HepG2 (cell line): ENCODE data around the gene TTBK1. TPM values are rescaled to one million over a fixed set of nuclear protein-coding genes. Genes with fewer than 3 reads are reported as not detected.
A peak's percentile ranks its signal among the peaks of the same experiment; 100 is the strongest.

Source experiments
- ASH2L ChIP-seq: fragments of 300-600, 200-600 bp; sonication (generic); IDR thresholded peaks from 2 replicates; pipeline ENCODE4 v1.7.0; 2017; ENCODE audit warnings: low read depth, mild to moderate bottlenecking, moderate library complexity, mixed read lengths, low read length; ENCODE audit not compliant: insufficient read length
- BRF2 ChIP-seq: sonication (generic); formaldehyde crosslinking; IDR thresholded peaks from 2 replicates; pipeline ENCODE4 v1.8.1; 2022; ENCODE audit warnings: mild to moderate bottlenecking, missing genetic modification reagents
- GATAD2A ChIP-seq: IDR thresholded peaks from 2 replicates; pipeline ENCODE4 v1.6.1; 2016
- HOXA7 ChIP-seq: sonication (generic); formaldehyde crosslinking; IDR thresholded peaks from 2 replicates; pipeline ENCODE4 v1.8.1; 2022; ENCODE audit warnings: mild to moderate bottlenecking, missing genetic modification reagents, moderate library complexity
- KDM1A ChIP-seq: IDR thresholded peaks from 2 replicates; pipeline ENCODE4 v1.6.1; 2016; ENCODE audit warnings: missing compliant biosample characterization
- NFE2L2 ChIP-seq: fragments of 150-350 bp; IDR thresholded peaks from 2 replicates; pipeline ENCODE4 v1.6.1; 2014; ENCODE audit warnings: low read length
- SMC3 ChIP-seq: IDR thresholded peaks from 2 replicates; pipeline ENCODE4 v1.6.1; 2011; ENCODE audit warnings: low read length, improper control_type of control experiment
- TEAD3 ChIP-seq: optimal IDR thresholded peaks from 2 replicates; pipeline ENCODE3; 2016; ENCODE audit warnings: borderline replicate concordance
- ZFX ChIP-seq: sonication (generic); formaldehyde crosslinking; IDR thresholded peaks from 2 replicates; pipeline ENCODE4 v1.4.0; 2020; ENCODE audit warnings: mild to moderate bottlenecking, low read depth, missing genetic modification reagents, moderate library complexity
- ZNF331 ChIP-seq: sonication (generic); formaldehyde crosslinking; IDR thresholded peaks from 2 replicates; pipeline ENCODE4 v1.4.0; 2020; ENCODE audit warnings: missing genetic modification reagents
- ZNF354B ChIP-seq: sonication (generic); formaldehyde crosslinking; IDR thresholded peaks from 2 replicates; pipeline ENCODE4 v1.8.0; 2022; ENCODE audit warnings: mild to moderate bottlenecking, missing genetic modification reagents
- ZNF503 ChIP-seq: sonication (generic); formaldehyde crosslinking; IDR thresholded peaks from 2 replicates; pipeline ENCODE4 v1.4.0; 2020; ENCODE audit warnings: missing genetic modification reagents
- ZNF580 ChIP-seq: IDR thresholded peaks from 2 replicates; pipeline ENCODE4 v1.6.1; 2016; ENCODE audit warnings: low read depth, borderline replicate concordance
- ZNF605 ChIP-seq: sonication (generic); formaldehyde crosslinking; IDR thresholded peaks from 2 replicates; pipeline ENCODE4 v1.8.0; 2022; ENCODE audit warnings: mild to moderate bottlenecking, missing genetic modification reagents
- ZNF816 ChIP-seq: sonication (generic); formaldehyde crosslinking; IDR thresholded peaks from 2 replicates; pipeline ENCODE4 v1.8.0; 2022; ENCODE audit warnings: missing genetic modification reagents, mild to moderate bottlenecking, borderline replicate concordance
- ZNF841 ChIP-seq: sonication (generic); formaldehyde crosslinking; IDR thresholded peaks from 2 replicates; pipeline ENCODE4 v1.8.1; 2023; ENCODE audit warnings: missing genetic modification reagents, borderline replicate concordance
- ZNF883 ChIP-seq: sonication (generic); formaldehyde crosslinking; IDR thresholded peaks from 2 replicates; pipeline ENCODE4 v1.5.1; 2020; ENCODE audit warnings: mild to moderate bottlenecking, missing genetic modification reagents; ENCODE audit errors: not compliant biosample characterization
- ZZZ3 ChIP-seq: sonication (generic); formaldehyde crosslinking; IDR thresholded peaks from 2 replicates; pipeline ENCODE4 v1.4.0; 2020; ENCODE audit warnings: missing genetic modification reagents, mild to moderate bottlenecking, borderline replicate concordance
- polyA plus RNA-seq, 8 experiments: library from polyadenylated mRNA; depleted of rRNA in 3 of 8; stranded (reverse) in 7 of 8; unstranded in 1 of 8; fragments of >200 nt; fragmentation: Illumina TruSeq in 4 of 8; extraction: Trizol in 4 of 8; gene quantifications; 2 replicates each; pipeline versions ENCODE4 v1.2.1 to v1.2.3, GENCODE V29; 2011 to 2016; ENCODE audit warnings: low read depth in 4 of 8, missing spikeins in 1 of 8, mixed read lengths in 1 of 8; ENCODE audit not compliant: insufficient read depth in 1 of 8
- total RNA-seq, 5 experiments: library from RNA; depleted of rRNA; stranded (reverse); fragments of >200 nt; fragmentation: Illumina TruSeq; extraction: Trizol; gene quantifications; 2 replicates each; pipeline ENCODE4 v1.2.3, GENCODE V29; 2016; ENCODE audit warnings: low read depth in 1 of 5
- TF ChIP-seq, protein P1 (sequence below): sonication (generic); formaldehyde crosslinking; IDR thresholded peaks from 2 replicates; pipeline ENCODE4 v1.8.1; 2023; ENCODE audit warnings: mild to moderate bottlenecking, inconsistent platforms, moderate library complexity, missing genetic modification reagents, borderline replicate concordance
- TF ChIP-seq, protein P2 (sequence below): IDR thresholded peaks from 2 replicates; pipeline ENCODE4 v1.6.1; 2016; ENCODE audit warnings: missing biosample characterization, missing genetic modification reagents, low read depth
- TF ChIP-seq, protein P3 (sequence below): IDR thresholded peaks from 2 replicates; pipeline ENCODE4 v1.6.1; 2018; ENCODE audit warnings: missing genetic modification reagents, mild to moderate bottlenecking, missing compliant biosample characterization

The TTBK1 gene
- total and polyA plus RNA-seq, 2 of the 13 experiments (the other 11 are each of a cell fraction or from before 2014, with no cell fraction given), result 0.24 to 0.33 TPM

- TF ChIP-seq ZNF841 (CRISPR knock-in tag) (peak; percentile 91), KDM1A (CRISPR knock-in tag) (peak; percentile 97), ZNF816 (CRISPR knock-in tag) (peak; percentile 99), ZNF580 (CRISPR knock-in tag) (peak; percentile 100), ZNF883 (CRISPR knock-in tag) (peak; percentile 90), SMC3 (peak; percentile 60), HOXA7 (0 out of 2 replicates have a peak, but pooled peaks have one; percentile 80), ZNF354B (CRISPR knock-in tag) (no peak), NFE2L2 (no peak), ZNF605 (peak; percentile 100), ZFX (CRISPR knock-in tag) (peak; percentile 87), ZZZ3 (CRISPR knock-in tag) (peak; percentile 82; the same call in 1 of the 2 replicates), ZNF503 (CRISPR knock-in tag) (peak; percentile 99), ZNF331 (CRISPR knock-in tag) (peak; percentile 99), GATAD2A (CRISPR knock-in tag) (peak; percentile 100), BRF2 (peak; percentile 98), TEAD3 (CRISPR knock-in tag) (peak; percentile 97), ASH2L (peak; percentile 81)
- TF ChIP-seq, protein P1, sequence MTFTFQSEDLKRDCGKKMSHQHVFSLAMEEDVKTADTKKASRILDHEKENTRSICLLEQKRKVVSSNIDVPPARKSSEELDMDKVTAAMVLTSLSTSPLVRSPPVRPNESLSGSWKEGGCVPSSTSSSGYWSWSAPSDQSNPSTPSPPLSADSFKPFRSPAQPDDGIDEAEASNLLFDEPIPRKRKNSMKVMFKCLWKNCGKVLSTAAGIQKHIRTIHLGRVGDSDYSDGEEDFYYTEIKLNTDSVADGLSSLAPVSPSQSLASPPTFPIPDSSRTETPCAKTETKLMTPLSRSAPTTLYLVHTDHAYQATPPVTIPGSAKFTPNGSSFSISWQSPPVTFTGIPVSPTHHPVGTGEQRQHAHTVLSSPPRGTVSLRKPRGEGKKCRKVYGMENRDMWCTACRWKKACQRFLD (CRISPR knock-in tag), result peak; percentile 54; the same call in 1 of the 2 replicates
- TF ChIP-seq, protein P2, sequence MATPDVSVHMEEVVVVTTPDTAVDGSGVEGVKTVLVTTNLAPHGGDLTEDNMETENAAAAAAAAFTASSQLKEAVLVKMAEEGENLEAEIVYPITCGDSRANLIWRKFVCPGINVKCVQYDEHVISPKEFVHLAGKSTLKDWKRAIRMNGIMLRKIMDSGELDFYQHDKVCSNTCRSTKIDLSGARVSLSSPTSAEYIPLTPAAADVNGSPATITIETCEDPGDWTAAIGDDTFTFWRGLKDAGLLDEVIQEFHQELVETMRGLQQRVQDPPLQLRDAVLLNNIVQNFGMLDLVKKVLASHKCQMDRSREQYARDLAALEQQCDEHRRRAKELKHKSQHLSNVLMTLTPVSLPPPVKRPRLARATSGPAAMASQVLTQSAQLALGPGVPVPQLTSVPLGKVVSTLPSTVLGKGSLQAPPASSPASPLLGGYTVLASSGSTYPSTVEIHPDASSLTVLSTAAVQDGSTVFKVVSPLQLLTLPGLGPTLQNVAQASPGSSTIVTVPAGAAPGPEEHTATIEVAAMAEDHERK (CRISPR knock-in tag), result no peak
- TF ChIP-seq, protein P3, sequence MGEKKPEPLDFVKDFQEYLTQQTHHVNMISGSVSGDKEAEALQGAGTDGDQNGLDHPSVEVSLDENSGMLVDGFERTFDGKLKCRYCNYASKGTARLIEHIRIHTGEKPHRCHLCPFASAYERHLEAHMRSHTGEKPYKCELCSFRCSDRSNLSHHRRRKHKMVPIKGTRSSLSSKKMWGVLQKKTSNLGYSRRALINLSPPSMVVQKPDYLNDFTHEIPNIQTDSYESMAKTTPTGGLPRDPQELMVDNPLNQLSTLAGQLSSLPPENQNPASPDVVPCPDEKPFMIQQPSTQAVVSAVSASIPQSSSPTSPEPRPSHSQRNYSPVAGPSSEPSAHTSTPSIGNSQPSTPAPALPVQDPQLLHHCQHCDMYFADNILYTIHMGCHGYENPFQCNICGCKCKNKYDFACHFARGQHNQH (CRISPR knock-in tag), result peak; percentile 100
Measured at GRCh38 chr6:43267619-43268354, 24.5 kb downstream of the TTBK1 start (continued).
